HL-60/S4 treated with retinoic acid at 250 ng/mL for 4 days and 3 days (cell line): ENCODE results near the gene UBE3A.

Experiments
- in situ Hi-C: fragments of 300-500 bp; cut with MboI; formaldehyde crosslinking; loops from 2 replicates; pipeline ENCODE4 v1.7.0; 2022; ENCODE audit warnings: low sequenced_read_pairs

Gene UBE3A

DNA sequence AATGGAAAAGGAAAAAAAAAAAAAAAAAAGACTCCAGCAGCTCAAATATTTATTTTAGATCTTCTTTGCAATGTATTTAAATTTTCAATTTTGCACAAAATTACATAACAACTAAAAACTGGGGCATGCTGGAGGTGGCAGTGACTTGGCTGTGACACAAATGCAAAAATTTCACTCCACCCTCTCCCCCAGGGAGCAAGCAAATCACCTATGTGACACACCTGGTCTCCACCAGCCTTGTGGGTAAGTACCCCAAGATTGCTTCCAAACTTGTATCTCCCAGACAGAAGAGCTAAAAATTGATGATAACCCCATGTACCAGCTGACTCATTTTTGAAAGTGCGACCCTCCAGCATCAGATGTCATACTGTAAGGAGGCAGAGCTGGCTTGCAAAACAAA, 32.0 kb downstream of the UBE3A start:
- in situ Hi-C loops = no loop called here

DNA sequence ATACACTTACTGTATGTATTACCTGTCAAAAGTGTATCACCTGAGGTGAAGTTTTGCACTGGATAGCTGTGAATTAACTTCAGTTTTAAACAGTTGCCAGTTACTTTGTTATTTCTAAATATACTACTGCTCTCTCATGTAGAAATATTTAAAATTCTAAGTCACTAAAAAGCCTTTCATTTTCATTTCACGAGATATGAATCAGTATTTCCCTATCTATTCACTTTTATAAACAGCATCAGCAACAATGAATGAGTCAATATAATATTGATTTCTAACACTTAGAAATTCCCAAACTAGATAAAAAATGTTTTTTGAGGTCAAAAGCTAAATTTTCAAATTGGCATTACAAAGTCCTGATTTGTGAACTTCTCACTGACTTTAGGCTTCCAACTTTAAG, 32.6 kb downstream of the UBE3A start:
- in situ Hi-C loops = no loop called here

DNA sequence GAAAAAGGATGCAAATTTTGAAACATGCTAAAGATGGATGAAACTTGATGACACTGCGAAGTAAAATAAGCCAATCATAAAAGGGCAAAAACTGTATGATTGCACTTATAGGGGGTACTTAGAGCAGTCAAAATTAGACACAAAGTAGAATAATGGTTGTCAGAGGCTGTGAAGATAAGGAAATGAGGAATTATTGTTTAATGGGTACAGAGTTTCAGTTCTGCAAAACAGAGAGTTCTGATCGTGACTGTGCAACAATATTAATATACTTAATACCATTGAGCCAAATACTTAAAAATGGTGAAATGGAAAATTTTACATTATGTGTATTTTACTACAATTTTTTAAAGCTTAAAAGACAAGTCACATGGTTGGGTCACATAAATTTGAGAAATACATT, 35.1 kb downstream of the UBE3A start:
- in situ Hi-C loops = no loop called here

DNA sequence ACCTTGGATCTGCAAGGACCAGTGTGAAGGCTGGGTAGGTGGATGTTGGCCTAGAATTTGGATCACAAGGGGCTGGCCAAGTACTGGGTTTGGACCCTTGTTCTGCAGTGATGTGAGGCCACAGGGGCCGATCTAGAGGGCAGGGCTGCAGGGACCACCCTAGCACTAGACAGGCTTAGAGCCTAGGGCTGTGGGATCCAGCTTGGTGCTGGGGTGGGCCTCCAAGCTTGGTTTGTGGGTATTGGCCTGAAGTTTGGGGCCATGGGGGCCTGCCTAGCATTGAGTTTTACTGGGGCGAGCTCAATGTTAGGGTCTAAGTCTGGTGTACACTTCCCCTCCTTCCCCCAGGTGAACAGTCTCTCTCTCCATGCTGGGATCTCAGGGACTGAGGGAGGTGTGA, 36.5 kb downstream of the UBE3A start:
- in situ Hi-C loops = no loop called here

DNA sequence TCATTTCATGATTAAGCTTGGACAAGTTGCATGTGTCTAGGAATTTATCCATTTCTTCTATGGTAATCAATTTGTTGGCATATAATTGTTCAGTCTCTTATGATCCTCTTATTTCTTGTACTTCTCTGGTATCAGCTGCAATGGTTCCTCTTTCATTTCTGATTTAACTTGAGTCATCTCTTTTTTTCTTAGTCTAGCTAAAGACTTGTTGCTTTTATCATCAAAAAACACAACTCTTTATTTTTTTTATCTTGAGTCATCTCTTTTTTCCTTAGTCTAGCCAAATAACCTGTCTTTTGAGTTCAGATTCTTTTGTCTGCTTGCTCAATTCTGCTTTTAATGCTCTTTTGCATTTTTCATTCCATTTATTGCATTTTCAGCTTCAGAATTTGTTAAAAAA, 37.3 kb downstream of the UBE3A start:
- in situ Hi-C loops = no loop called here

DNA sequence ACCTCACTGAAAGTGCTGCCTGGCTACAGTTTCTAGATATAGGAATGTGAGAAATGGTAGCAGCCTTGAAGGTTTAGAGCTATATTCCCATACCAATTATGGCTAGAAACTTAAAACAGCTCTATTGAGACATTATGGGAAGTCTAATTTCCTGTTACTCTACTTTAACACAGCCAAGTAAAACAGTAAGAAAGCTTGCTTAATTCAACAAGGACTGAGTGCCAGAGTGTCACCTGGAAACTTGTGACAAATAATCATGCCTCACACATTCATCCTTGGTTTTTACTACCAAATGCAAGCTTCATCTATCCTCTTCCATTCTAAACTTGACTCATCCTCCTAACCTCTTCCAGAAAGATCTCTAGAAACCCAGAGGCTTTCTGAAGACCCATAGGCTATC, 41.7 kb downstream of the UBE3A start:
- in situ Hi-C loops = no loop called here

DNA sequence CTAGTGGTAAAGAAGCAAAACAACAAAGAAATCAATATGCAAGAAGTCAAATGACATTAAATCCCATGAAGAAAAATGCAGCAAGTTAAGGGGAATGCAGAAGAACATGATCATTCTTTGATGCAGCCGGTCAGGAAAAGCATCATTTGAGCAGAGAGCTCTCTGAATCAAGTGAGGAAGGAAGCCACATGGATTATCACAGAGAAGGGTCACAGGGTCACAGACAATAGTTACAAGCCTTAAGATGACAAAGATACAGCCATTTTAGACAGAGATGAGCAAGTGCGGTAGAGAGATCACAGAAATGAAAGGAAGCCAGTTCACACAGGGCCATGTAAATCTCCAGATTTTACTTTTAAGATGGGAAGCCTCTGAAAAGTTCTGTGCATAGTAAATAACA, 43.9 kb downstream of the UBE3A start:
- in situ Hi-C loops = no loop called here

DNA sequence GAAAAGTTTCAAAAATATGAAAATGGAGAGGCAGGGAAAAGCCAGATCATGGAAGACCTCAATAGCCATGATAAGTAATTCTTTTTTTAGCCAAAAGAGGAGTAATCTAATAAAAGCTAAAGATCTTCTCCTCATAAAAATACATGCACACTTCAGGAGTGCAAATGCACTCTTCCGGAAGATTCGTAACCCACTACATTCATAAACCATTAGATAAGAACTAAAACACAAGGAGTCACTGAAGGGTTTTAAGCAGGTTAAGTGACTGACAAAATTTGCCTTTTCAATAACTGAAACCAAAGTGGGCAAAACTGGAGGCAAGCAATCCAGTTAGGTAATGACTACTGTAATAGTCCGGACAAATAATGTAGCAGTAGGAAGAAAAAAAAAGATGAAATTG, 46.0 kb downstream of the UBE3A start:
- in situ Hi-C loops = no loop called here

DNA sequence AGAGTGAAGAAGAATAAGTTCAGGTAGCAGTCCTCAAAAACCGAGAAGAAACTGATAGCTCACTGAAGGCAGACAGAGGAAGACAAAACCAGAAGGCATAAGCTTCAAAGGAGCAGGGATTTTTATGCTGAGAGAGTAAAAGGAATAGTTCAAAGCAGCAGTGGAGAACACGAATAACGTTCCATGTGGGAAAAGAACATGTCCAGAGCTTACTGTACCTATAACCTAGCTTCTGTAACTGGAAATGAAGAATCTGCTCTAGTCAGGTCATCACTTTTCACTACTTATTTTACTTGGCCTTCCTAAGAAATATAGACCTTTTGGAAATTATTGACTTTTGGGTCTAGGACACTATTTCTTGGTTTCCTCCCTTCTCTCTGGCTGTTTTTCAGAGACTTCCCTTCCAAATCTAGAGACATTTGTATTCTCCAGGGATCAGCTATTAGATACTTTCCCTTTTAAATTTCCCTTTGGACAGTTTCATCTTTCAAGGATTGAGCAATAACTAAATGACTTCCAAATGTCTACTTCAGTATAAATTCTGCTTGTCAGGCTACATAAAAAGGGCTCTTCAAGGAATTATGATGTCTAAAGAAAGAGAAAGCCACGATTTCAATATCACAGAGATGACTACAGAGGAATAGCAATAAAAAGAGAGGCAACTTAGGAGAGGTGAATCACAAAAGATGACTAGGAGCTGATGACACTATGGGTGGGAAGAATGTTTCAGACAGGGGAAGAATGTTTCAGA, 46.7 kb downstream of the UBE3A start:
- in situ Hi-C loops = no loop called here

DNA sequence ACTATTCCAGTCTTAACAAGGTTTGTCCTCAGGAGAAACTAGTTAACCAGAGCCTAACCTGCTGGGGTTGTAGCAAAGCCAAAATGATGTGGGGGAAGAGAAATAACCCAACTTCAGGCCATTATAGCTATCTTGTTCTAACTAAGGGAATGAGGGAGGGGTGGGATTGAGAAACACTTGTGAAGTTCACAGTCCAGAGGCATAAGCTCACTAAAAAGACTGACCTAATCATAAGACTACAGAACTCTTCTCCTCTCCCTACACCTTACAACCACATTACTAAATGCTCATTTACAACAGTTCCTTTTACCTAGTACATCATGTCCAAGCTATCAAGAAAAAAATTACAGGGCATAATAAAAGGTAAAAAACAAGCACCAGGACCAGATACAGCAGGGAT, 52.8 kb downstream of the UBE3A start:
- in situ Hi-C loops = no loop called here

DNA sequence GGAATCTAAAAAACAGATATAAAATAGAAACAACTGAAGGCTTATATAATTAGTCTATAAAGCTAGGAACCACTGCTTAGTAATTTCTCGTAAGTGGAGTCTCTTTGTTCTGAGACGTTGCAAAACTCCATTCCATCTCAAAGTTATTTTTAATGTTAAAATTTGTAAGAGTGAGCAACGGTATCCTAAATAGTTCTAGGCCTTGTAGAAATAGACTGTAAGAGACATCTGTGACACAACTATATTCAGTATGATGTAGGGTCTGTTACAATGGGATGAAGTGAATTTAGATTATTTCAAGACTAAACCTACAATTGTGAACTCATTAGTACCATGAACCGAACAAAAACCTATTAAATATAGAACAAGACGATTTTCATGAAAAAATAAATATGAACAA, 57.2 kb downstream of the UBE3A start:
- in situ Hi-C loops = no loop called here

DNA sequence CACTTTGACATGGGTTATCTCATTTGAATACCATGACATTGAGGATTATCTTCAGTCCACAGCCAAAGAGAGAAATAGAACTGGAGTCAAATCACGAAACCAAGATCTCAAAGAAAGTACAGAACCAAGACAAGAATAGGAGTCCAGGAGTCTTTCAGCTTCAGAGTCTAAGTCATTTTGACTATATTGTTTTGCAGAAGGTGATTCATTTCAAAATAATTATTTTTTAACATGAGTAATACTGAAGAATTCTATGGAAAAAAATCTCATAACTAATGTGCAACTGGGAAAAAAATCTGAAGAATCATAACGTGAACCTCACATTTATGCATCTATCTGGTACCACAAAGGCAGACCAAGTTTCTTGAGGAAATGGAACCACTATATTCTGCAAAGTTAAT, 60.3 kb downstream of the UBE3A start:
- in situ Hi-C loops = no loop called here

DNA sequence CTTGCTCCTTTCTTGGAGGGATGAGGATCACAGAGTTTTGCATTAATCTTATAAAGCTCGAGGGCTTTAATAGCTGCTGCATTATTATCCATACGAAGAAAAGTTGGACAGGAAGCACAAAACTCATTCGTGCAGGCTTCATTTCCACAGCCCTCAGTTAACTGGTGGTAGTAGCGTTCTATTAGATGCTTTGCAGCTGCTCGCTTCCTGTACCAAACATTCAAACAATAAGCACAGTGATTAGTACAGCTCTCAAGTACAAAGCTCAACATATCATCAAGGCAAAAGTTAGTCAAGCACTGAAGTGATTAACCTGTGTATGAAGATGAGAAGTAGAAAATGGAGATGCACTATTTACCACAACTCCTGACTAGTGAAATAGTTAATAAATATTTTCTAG, 63.3 kb downstream of the UBE3A start:
- in situ Hi-C loops = no loop called here

DNA sequence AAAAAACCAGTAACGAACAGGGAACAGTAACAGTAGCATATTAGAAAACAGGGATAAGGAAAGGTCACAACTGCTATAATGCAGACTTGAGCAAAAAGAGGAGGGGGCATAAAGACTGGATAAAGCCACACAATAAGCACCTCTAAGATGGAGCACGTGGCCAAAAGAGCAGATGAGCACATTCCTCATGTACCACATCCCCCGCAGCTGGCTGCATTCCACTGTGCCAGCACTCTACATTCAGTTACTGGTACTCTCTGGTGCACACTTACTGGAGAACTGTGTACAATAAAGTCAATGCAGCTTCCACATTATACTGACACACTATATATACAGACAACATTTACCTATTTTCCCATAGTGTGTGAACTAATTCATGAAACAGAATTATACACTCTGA, 64.7 kb downstream of the UBE3A start:
- in situ Hi-C loops = no loop called here

DNA sequence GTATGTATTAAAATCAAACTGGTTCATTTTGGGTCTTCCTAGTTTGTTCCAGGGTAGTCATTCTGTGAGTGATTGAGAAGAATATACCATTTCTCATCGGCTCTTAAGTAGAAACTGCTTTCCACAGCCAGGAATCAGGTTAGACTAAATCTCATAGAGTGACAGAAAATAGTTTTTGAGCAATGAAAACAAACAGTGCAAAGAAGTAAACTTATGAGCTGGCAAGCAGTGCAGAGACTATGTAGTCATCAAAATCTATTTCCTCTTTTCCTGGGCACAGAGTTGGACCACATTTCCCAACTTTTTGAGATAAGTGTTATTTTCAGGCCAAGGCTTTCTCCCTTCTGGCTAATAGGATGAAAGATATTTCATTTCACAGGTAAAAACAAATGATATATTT, 66.5 kb downstream of the UBE3A start:
- in situ Hi-C loops = no loop called here

DNA sequence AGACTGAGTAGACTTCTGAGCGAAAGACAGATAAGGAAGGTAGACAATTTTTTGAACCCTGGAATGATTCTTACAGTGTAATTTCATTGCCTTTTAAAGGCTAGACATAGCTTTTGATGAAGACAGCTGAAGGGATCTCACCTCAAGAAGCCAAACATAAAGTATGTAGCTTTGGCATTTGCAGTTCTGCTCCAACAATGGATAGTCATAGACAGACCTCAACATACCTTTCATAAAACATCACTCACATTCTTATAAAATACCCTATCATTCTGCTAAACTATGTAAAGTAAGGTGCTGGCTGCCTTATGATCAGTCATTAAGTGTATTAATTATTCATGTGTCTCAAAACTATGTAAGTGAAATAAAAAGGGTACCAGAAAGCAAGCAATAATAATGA, 70.0 kb downstream of the UBE3A start:
- in situ Hi-C loops = no loop called here

DNA sequence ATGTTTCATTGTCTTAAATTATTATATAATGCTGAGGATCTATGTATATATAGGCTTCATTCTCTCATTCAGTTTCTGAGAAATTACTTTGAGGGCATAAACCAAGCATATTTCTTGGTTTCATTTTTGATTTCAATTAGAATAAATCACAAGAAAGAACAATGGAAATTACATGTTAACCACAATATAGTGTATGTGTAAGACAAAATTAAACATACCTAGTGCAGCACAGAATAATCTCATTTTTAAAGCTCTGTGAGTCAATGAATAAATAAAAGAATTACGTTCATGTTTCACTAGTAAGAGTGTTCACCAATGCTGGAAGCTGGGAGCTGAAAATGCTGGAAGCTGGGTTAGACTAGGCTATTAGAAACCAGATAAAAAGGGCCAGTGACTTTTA, 72.8 kb downstream of the UBE3A start:
- in situ Hi-C loops = no loop called here

DNA sequence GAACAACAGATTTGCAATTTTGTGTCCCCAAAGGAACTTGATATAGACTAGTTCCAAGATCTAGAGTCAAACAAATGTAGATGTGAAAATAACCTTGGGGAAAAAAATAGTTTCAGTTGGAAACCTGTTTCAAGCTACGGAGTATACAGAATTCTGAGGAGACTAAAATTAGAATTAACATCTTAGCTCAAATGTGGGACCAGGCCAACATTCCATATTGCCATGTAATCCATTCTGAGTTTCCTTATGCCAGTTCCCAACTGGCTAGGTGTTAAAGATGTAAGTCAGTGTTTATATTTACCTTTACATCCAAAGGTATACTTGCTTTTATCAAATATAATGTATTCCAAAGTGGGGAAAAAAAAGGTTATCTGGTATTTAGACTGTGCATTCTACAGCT, 76.3 kb downstream of the UBE3A start:
- in situ Hi-C loops = no loop called here

DNA sequence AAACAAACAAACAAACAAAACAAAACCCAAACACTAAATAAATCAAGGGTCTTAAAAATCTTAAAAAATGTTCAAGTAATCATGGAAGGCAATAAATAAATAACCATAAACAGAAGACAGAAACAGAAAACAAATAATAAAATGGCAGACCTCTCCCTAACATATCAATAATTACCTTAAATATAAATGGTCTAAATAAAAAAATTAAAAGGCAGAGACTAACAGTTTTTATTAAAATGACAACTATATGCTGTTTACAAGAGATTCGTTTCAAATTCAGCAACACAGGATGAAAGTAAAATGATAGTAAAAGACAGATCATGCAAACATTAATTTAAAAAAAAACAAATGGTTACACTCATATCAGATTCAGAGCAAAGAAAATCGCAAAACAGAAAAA, 91.1 kb downstream of the UBE3A start:
- in situ Hi-C loops = no loop called here

DNA sequence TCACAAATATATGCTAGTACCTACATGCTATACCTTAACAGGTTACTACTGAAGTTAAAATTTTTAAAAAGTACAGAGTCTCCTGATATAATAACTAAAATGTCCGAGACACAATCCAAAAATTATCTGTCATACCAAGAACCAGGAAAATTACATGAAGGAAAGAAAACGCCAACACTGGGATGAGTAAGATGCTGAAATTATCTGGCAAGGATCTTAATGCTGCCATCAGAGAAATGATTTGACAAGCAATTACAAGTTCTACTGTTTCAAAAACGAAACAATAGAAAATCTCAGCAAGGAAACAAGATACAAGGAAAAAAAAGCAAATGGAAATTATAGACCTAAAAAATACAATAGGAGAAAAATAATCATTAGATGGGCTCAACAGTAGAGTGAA, 92.5 kb downstream of the UBE3A start:
- in situ Hi-C loops = no loop called here

DNA sequence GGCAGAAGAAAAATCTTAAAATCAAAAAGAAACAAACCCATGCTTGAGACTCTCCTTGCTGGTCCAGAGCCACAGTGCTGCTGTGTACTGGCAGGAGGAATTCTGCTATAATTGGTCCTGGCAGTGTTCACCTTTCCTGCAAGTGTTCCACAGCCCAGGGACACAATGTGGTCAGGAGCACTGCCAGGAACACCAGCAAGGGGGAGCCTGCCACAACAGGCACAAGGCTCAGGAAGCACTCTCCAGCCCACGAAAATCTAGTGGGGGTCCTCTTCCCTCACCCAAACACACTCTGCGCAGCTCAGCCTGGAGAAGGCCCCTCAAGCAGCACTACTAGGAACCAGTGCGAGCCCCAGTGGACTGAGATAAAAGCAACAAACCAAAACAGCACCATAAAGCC, 92.9 kb downstream of the UBE3A start:
- in situ Hi-C loops = no loop called here

DNA sequence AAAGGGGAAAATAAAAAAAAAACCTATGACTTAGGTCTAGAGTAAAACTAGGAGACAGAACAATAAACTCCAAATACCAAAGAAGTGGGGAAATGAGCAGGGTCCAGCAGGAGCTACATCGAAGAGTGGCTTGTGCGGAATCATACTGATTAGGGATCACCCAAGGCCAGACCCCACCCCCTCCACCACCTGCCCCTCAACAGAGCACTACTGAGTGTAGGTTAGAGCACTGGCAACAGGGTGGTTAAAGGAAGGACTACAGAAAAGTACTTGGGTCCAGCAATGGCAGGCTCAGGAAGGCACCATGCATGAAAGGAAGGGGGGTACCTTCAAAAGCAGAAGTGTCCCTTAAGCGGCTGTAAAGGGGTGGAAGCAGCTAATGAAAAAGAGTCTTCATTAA, 96.2 kb downstream of the UBE3A start:
- in situ Hi-C loops = no loop called here

DNA sequence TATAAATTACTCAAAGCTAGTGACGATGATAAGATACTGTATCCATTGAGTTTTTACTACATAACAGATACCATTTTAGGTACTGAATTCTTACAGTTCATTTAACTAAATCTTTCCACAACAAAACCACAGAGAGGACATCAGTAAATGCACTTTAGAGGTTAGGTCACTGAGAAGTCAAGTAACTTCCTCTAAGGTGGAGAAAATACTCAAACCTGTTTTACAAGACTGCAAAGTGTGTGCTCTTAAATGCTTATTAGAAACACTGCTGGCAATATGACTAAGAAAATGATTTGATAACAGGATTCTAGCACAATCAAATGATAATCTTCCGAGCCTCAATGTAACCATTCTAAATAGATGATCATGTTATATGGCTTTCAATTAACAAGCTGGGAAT, 99.4 kb downstream of the UBE3A start:
- in situ Hi-C loops = no loop called here
